Spleen (tissue), 11 donors: ENCODE data around the gene PDE6C. TPM values are rescaled to one million over a fixed set of nuclear protein-coding genes. Genes with fewer than 3 reads are reported as not detected.
A peak's percentile ranks its signal among the peaks of the same experiment; 100 is the strongest.

Experiments
- DNase-seq: peaks from one replicate; pipeline ENCODE4 v3.0.0-alpha.2; 2020
- H3K27ac ChIP-seq, 8 donors: fragments of 200-600 bp; sonication (generic) in 7 of 8; 1 replicate in 4 of 8; 2 replicates in 4 of 8; pipeline versions ENCODE4 v1.5.0 to v1.8.0; 2016 to 2021; ENCODE audit warnings: inconsistent platforms in 4 of 8, mild to moderate bottlenecking in 4 of 8, moderate library complexity in 1 of 8
- H3K27me3 ChIP-seq, 7 donors: fragments of 200-600 bp; sonication (generic) in 6 of 7; replicated peaks in 1 of 7; 1 replicate in 4 of 7; 2 replicates in 3 of 7; pipeline versions ENCODE4 v1.5.0 to v1.8.0; 2016 to 2021; ENCODE audit warnings: inconsistent platforms in 3 of 7, mild to moderate bottlenecking in 1 of 7
- H3K36me3 ChIP-seq, 6 donors: fragments of 200-600 bp; sonication (generic) in 5 of 6; 1 replicate in 4 of 6; 2 replicates in 2 of 6; pipeline versions ENCODE4 v1.5.0 to v1.8.0; 2016 to 2021; ENCODE audit warnings: inconsistent platforms in 2 of 6
- H3K4me1 ChIP-seq, 6 donors: fragments of 200-600 bp; sonication (generic) in 5 of 6; 1 replicate in 3 of 6; 2 replicates in 3 of 6; pipeline versions ENCODE4 v1.5.0 to v1.8.0; 2016 to 2021; ENCODE audit warnings: inconsistent platforms in 3 of 6
- H3K4me3 ChIP-seq, 8 donors: fragments of 200-600 bp; sonication (generic) in 7 of 8; 1 replicate in 4 of 8; 2 replicates in 4 of 8; pipeline versions ENCODE4 v1.5.0 to v1.8.0; 2016 to 2021; ENCODE audit warnings: inconsistent platforms in 4 of 8, mild to moderate bottlenecking in 4 of 8, moderate library complexity in 2 of 8
- H3K9me3 ChIP-seq, 8 donors: fragments of 200-600 bp; sonication (generic) in 7 of 8; 1 replicate in 4 of 8; 2 replicates in 4 of 8; pipeline versions ENCODE4 v1.5.0 to v1.8.0; 2016 to 2021; ENCODE audit warnings: inconsistent platforms in 4 of 8
- POLR2A ChIP-seq, 3 donors: fragments of 450-650 bp; IDR thresholded peaks; one replicate each; pipeline ENCODE4 v1.5.1; 2017; ENCODE audit warnings: antibody characterized with exemption in 3 of 3, mild to moderate bottlenecking in 1 of 3
- POLR2AphosphoS5 ChIP-seq, 3 donors: sonication (generic); formaldehyde crosslinking; IDR thresholded peaks; one replicate each; pipeline ENCODE4 v1.5.1; 2017; ENCODE audit warnings: antibody characterized with exemption in 3 of 3
- WGBS, 5 donors: extraction: QIAGEN DNeasy Blood & Tissue Kit in 3 of 5; methylation state at CpG; one replicate each; pipeline versions ENCODE4 v1.1.5 to v1.1.7; 2013 to 2018; 5-methylcytosine and 5-hydroxymethylcytosine counted together
- intact Hi-C: fragments of 100-400 bp; cut with DNase I; formaldehyde crosslinking; loops from one replicate; pipeline ENCODE4 v1.15.0; 2023; ENCODE audit warnings: low total_unique reads
- polyA plus RNA-seq, 3 donors: library from polyadenylated mRNA; stranded (reverse); fragments of 200-250 nt; gene quantifications; one replicate each; pipeline ENCODE4 v1.2.1, GENCODE V29; 2013
- total RNA-seq, 7 donors: library from RNA; depleted of rRNA in 3 of 7; stranded (reverse); fragments of >200 nt in 3 of 7; fragmentation: NEBNext Ultra II Directional in 4 of 7; extraction: Animal tissue kit (Norgen Biotek cat#: 25700) in 4 of 7; gene quantifications; one replicate each; pipeline versions ENCODE4 v1.1.0 to v1.2.1, GENCODE V29; 2016 to 2021
- TF ChIP-seq, protein P1 (sequence below), 11 experiments: fragments of 200-600 bp in 7 of 11; fragments of 450-650 bp in 4 of 11; sonication (generic) in 4 of 11; IDR thresholded peaks in 8 of 11; conservative IDR thresholded peaks in 3 of 11; 1 replicate in 7 of 11; 2 replicates in 4 of 11; pipeline versions ENCODE4 v1.4.0 to v1.8.0; 2016 to 2021; ENCODE audit warnings: antibody characterized with exemption in 11 of 11, inconsistent platforms in 4 of 11, mild to moderate bottlenecking in 1 of 11
- donor health status: healthy with polysubstance abuse.
- donor health status: DM: no; HTN: no; CAD: no; lungs with moderate emphysema.
- donor health status: DM: no; HTN: no; CAD: no.
- donor health status: Bipolar disorder and iron deficiency.
- donor health status: healthy.
- donor health status: DM: no; HTN: no; CAD: no.
- donor health status: DM: yes; HTN: yes; CAD: no.

PDE6C gene
- total and polyA plus RNA-seq, 10 donors: not detected

DNA sequence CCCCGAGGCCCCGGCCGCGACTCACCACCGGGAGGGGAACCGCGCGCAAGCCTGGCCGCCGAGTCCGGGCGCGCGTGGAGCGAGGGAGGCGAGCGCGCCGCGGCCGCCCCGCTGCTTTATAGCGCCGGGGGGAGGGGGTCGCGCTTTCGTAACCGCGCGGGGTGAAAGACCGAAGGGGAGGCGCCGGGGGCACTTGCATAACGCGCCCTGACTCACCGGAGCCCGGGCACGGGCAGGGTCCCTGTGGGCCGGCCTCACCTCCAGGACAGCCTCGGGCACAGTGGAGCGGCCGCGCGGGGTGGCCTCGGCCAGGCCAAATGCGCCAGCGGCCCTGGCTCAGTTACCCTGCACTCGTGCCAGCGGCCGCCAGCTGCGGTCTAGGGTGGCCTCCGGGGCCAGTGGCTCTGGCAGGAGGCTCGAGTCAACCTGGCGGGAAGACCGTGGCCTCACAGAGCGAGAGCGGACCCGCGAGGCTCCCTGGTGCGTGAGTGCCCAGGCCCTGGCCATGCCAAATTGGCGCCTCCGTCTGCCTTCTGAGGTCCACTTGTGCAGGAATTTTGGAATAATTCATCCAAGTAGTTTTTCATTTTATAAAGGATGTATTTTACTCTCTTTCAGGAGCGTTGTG lies 11.1 kb upstream of the PDE6C start, which contains the start of gene RBP4:
RBP4 (minus strand) TSS at position 90 of the 628 bp plus-strand sequence. CDS start 207 bp downstream, outside the sequence.
- TF ChIP-seq POLR2AphosphoS5 (IDR thresholded peaks at IDR 0.05) (no peak), POLR2A (IDR thresholded peaks at IDR 0.05) (no peak)
- TF ChIP-seq, protein P1, sequence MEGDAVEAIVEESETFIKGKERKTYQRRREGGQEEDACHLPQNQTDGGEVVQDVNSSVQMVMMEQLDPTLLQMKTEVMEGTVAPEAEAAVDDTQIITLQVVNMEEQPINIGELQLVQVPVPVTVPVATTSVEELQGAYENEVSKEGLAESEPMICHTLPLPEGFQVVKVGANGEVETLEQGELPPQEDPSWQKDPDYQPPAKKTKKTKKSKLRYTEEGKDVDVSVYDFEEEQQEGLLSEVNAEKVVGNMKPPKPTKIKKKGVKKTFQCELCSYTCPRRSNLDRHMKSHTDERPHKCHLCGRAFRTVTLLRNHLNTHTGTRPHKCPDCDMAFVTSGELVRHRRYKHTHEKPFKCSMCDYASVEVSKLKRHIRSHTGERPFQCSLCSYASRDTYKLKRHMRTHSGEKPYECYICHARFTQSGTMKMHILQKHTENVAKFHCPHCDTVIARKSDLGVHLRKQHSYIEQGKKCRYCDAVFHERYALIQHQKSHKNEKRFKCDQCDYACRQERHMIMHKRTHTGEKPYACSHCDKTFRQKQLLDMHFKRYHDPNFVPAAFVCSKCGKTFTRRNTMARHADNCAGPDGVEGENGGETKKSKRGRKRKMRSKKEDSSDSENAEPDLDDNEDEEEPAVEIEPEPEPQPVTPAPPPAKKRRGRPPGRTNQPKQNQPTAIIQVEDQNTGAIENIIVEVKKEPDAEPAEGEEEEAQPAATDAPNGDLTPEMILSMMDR (IDR thresholded peaks at IDR 0.05 in 8 of 11, conservative IDR thresholded peaks at IDR 0.05 in 3 of 11): no peak
- H3K27me3 ChIP-seq: peaks cover 0 to 69% (median 47%) of the 10 kb centered on the region in 7 donors
- H3K4me1 ChIP-seq: peaks cover 5 to 21% (median 13%) of the 10 kb centered on the region in 6 donors
- no peaks in the 10 kb centered on the region for H3K9me3 ChIP-seq
- H3K4me3 ChIP-seq: peak within 1 kb of the TSS in 7 of 8 donors; percentile 8 to 60 (median 25)
- intact Hi-C loops: no loop called here
- H3K36me3 ChIP-seq: no peaks in the 10 kb centered on the region
- DNase-seq: no peak
- no peak within 1 kb of the TSS for H3K27ac ChIP-seq
- WGBS, 5 donors: 2 to 5% (median 3%) methylated on average over 17 to 63 of the region's 63 CpGs

- Histone ChIP-seq H3K27me3 (peaks cover 0 to 69% (median 47%) of the 10 kb centered on the region in 7 donors), H3K36me3 (no peaks in the 10 kb centered on the region), H3K4me1 (peaks cover 5 to 21% (median 13%) of the 10 kb centered on the region in 6 donors), H3K9me3 (peaks cover 0 to 3% (median 0%) of the 10 kb centered on the region in 8 donors), H3K27ac (no peak overlapping the region), H3K4me3 (no peak overlapping the region)
- TF ChIP-seq POLR2A (IDR thresholded peaks at IDR 0.05) (no peak), POLR2AphosphoS5 (IDR thresholded peaks at IDR 0.05) (no peak)
- TF ChIP-seq, protein P1 (IDR thresholded peaks at IDR 0.05 in 8 of 11, conservative IDR thresholded peaks at IDR 0.05 in 3 of 11): no peak
- intact Hi-C loops: no loop called here
- WGBS, 5 donors: 3 to 7% (median 6%) methylated on average over 7 of the region's 7 CpGs
- no peak for DNase-seq
These were observed 10.6 kb upstream of the PDE6C start for GRCh38 chr10:93601774-93602162.

GRCh38 chr10:93603023-93603422 lies 9.3 kb upstream of the PDE6C start:
- Histone ChIP-seq H3K27me3 (peaks cover 0 to 73% (median 47%) of the 10 kb centered on the region in 7 donors), H3K4me3 (no peak overlapping the region), H3K4me1 (peaks cover 5 to 21% (median 13%) of the 10 kb centered on the region in 6 donors), H3K27ac (no peak overlapping the region), H3K36me3 (no peaks in the 10 kb centered on the region), H3K9me3 (peaks cover 0 to 14% (median 2%) of the 10 kb centered on the region in 8 donors)
- intact Hi-C loops: no loop called here
- no peak for TF ChIP-seq POLR2AphosphoS5 (IDR thresholded peaks at IDR 0.05)
- TF ChIP-seq, protein P1 (IDR thresholded peaks at IDR 0.05 in 8 of 11, conservative IDR thresholded peaks at IDR 0.05 in 3 of 11): no peak
- WGBS, 5 donors: 88 to 97% (median 90%) methylated on average over 2 of the region's 2 CpGs
- DNase-seq: no peak

DNA sequence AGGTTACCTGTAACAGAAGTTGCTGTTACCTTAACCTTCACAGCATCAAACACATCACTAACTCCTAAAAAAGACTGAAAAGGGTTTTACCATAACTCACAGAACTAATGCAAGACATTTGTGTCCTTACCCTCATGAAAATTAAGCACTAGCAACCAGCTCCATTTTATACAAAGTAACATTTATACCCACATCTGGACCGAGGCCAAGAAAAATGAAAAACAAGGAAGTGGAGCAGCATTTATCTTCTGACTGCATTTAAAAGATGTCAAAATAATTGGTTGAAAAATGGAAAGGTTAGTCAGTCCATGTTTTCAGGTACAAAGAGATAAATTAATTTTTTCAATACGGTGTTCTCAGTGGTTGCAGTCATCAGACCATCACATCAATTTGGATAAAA lies 8.2 kb upstream of the PDE6C start:
- intact Hi-C loops: no loop called here
- peaks cover 5 to 21% (median 13%) of the 10 kb centered on the region in 6 donors for H3K4me1 ChIP-seq
- H3K27me3 ChIP-seq: peaks cover 0 to 73% (median 47%) of the 10 kb centered on the region in 7 donors
- H3K4me3 ChIP-seq: no peak overlapping the region
- H3K36me3 ChIP-seq: no peaks in the 10 kb centered on the region
- 6 to 25% (median 13%) methylated on average over 2 of the region's 2 CpGs for WGBS, 5 donors
- peaks cover 0 to 14% (median 2%) of the 10 kb centered on the region in 8 donors for H3K9me3 ChIP-seq
- H3K27ac ChIP-seq: no peak overlapping the region
- no peak for DNase-seq
- no peak for TF ChIP-seq POLR2AphosphoS5 (IDR thresholded peaks at IDR 0.05)
- TF ChIP-seq POLR2A (IDR thresholded peaks at IDR 0.05): no peak
- TF ChIP-seq, protein P1 (IDR thresholded peaks at IDR 0.05 in 8 of 11, conservative IDR thresholded peaks at IDR 0.05 in 3 of 11): no peak
